Central memory CD4-positive, alpha-beta T cell (primary cell): ENCODE data around the gene ZNF217.
"Not testable (repeated sequence)": the region's sequence is repeated elsewhere in the genome, so short reads cannot be mapped to it uniquely, and the experiment has no call there.

Experiments used
- DNase-seq: peaks from one replicate; pipeline ENCODE4 v3.0.0; 2022

The ZNF217 gene

GRCh38 chr20:53523615-53524014 lies 70.0 kb downstream of the ZNF217 start:
- not testable (repeated sequence) for DNase-seq

GRCh38 chr20:53522696-53523095 lies 70.9 kb downstream of the ZNF217 start:
- no peak for DNase-seq

- no peak for DNase-seq
Measured at GRCh38 chr20:53522026-53522425, 71.6 kb downstream of the ZNF217 start.

GRCh38 chr20:53521421-53521820 lies 72.2 kb downstream of the ZNF217 start:
- not testable (repeated sequence) for DNase-seq

- no peak for DNase-seq
Measured at GRCh38 chr20:53517146-53517545, 76.5 kb downstream of the ZNF217 start.
